ENCODE data around the gene C1QTNF9. TPM values are rescaled to one million over a fixed set of nuclear protein-coding genes. Genes with fewer than 3 reads are reported as not detected.
"Not testable (repeated sequence)": the region's sequence is repeated elsewhere in the genome, so short reads cannot be mapped to it uniquely, and the experiment has no call there.

The C1QTNF9 gene
- total RNA-seq, 1 donor from 2014 or later: not detected

GRCh38 chr13:24362435-24362952 lies 53.1 kb downstream of the C1QTNF9 start:
- DNase-seq (ENCODE audit: extremely low spot score in 2 of 2): peak in 1 of 2 donors; percentile 76
- Histone ChIP-seq H3K4me3 (no peak overlapping the region), H3K4me1 (no peaks in the 10 kb centered on the region), H3K27ac (no peak overlapping the region), H3K36me3 (no peaks in the 10 kb centered on the region), H3K27me3 (no peaks in the 10 kb centered on the region), H3K9me3 (no peaks in the 10 kb centered on the region)
- intact Hi-C loops (cut with DNase I): no loop called here
- TF ChIP-seq CTCF (IDR thresholded peaks at IDR 0.05) (no peak), POLR2A (IDR thresholded peaks at IDR 0.05) (no peak), POLR2AphosphoS5 (IDR thresholded peaks at IDR 0.05; ENCODE audit: insufficient read depth in 1 of 2, low read depth in 1 of 2) (no peak)

GRCh38 chr13:24365191-24365590 lies 55.8 kb downstream of the C1QTNF9 start:
- peak in 1 of 2 donors; percentile 70 for DNase-seq (ENCODE audit: extremely low spot score in 2 of 2)
- TF ChIP-seq CTCF (IDR thresholded peaks at IDR 0.05): no peak
- TF ChIP-seq POLR2AphosphoS5 (IDR thresholded peaks at IDR 0.05; ENCODE audit: insufficient read depth in 1 of 2, low read depth in 1 of 2): no peak
- TF ChIP-seq POLR2A (IDR thresholded peaks at IDR 0.05): no peak
- Histone ChIP-seq H3K27me3 (no peaks in the 10 kb centered on the region), H3K27ac (no peak overlapping the region), H3K4me1 (no peaks in the 10 kb centered on the region), H3K9me3 (no peaks in the 10 kb centered on the region), H3K36me3 (no peaks in the 10 kb centered on the region), H3K4me3 (no peak overlapping the region)
- intact Hi-C loops (cut with DNase I): no loop called here

DNA sequence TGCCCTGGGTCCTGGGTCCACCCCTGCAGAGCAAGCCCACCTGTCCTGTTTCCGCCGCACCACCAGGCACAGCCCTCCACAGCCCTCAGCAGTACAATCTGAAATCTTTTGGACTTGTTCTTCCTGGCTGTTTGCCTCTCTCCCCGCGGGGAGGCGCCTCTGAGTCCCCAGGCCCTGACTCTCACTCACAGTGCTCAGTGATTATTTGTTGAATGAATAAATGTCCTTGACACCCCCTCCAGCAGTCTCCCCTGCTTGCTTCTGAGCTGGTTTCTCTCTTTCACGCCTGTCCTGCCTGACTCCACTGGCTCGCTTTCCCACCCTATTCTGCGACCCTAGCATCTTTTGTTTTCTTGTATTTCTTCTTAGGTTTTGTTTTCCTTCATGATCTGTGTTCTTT lies 56.9 kb downstream of the C1QTNF9 start:
- H3K27me3 ChIP-seq; H3K4me1 ChIP-seq; H3K4me3 ChIP-seq; H3K36me3 ChIP-seq; intact Hi-C loops (cut with DNase I); DNase-seq (ENCODE audit: extremely low spot score in 2 of 2); H3K27ac ChIP-seq; H3K9me3 ChIP-seq: not testable (repeated sequence)

DNA sequence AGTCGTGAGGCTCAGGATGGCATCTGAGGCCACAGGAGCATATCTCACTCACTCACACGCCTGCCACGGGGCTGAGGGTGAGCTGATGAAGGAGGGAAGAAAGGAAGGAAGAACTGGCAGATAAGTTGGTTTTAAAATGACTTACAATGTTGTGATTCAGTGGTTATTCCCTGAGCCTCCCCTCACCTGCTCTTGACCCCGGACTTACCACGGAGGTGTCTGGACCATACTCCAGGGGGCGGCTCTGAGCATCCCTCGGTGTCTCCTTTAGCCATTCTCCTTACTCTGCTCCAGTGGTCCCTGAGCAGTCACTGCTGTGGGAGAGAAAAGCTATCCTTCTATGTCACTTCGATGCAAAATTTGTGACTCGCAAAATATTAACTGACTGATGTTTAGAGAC lies 61.9 kb downstream of the C1QTNF9 start:
- H3K36me3 ChIP-seq: not testable (repeated sequence)
- DNase-seq (ENCODE audit: extremely low spot score in 2 of 2): peak in 1 of 2 donors; percentile 56

More for the DNA sequence above, 61.9 kb downstream of the C1QTNF9 start:
- H3K9me3 ChIP-seq; intact Hi-C loops (cut with DNase I); H3K27ac ChIP-seq; H3K4me1 ChIP-seq; H3K27me3 ChIP-seq; H3K4me3 ChIP-seq: not testable (repeated sequence)

Other genes with a start within 250 kb of the C1QTNF9 start
- 20.1 TPM for gene SPATA13, start 148.9 kb upstream of the C1QTNF9 start, total RNA-seq
- gene PARP4, start 203.2 kb downstream of the C1QTNF9 start, total RNA-seq: 47.4 TPM